Glutamatergic neuron (in vitro differentiated cells): ENCODE data around the gene SH3PXD2B. TPM values are rescaled to one million over a fixed set of nuclear protein-coding genes. Genes with fewer than 3 reads are reported as not detected.

Experiments
- DNase-seq: peaks from one replicate; pipeline ENCODE4 v3.0.0; 2022
- H3K27ac Mint-ChIP-seq: one replicate; pipeline ENCODE4 v1.8.0; 2020; ENCODE audit warnings: mild to moderate bottlenecking, mixed read lengths, inconsistent platforms; ENCODE audit not compliant: unreplicated experiment
- H3K27me3 Mint-ChIP-seq: one replicate; pipeline ENCODE4 v1.8.0; 2020; ENCODE audit warnings: mild to moderate bottlenecking, moderate library complexity, mixed read lengths, inconsistent platforms; ENCODE audit not compliant: unreplicated experiment
- H3K36me3 Mint-ChIP-seq: one replicate; pipeline ENCODE4 v1.8.0; 2020; ENCODE audit warnings: mild to moderate bottlenecking, mixed read lengths, inconsistent platforms; ENCODE audit not compliant: unreplicated experiment
- H3K4me1 Mint-ChIP-seq: one replicate; pipeline ENCODE4 v1.8.0; 2020; ENCODE audit warnings: mild to moderate bottlenecking, low read depth, mixed read lengths, inconsistent platforms; ENCODE audit not compliant: unreplicated experiment
- H3K4me3 Mint-ChIP-seq: one replicate; pipeline ENCODE4 v1.8.0; 2020; ENCODE audit warnings: mild to moderate bottlenecking, mixed read lengths, inconsistent platforms; ENCODE audit not compliant: unreplicated experiment
- H3K9me3 Mint-ChIP-seq: one replicate; pipeline ENCODE4 v1.8.0; 2020; ENCODE audit warnings: mild to moderate bottlenecking, moderate library complexity, mixed read lengths, inconsistent platforms; ENCODE audit not compliant: unreplicated experiment
- total RNA-seq: library from RNA; stranded (reverse); fragmentation: NEBNext Ultra II Directional; extraction: Animal tissue kit (Norgen Biotek cat#: 25700); gene quantifications from one replicate; pipeline ENCODE4 v1.2.1, GENCODE V29; 2021; ENCODE audit not compliant: unreplicated experiment
- TF ChIP-seq, protein P1 (sequence below): fragments of 200-600 bp; sonication (generic); IDR thresholded peaks from one replicate; pipeline ENCODE4 v1.5.0; 2021; ENCODE audit not compliant: partially characterized antibody, unreplicated experiment

The SH3PXD2B gene
- total RNA-seq, 1 donor from 2014 or later = 96.8 TPM

DNA sequence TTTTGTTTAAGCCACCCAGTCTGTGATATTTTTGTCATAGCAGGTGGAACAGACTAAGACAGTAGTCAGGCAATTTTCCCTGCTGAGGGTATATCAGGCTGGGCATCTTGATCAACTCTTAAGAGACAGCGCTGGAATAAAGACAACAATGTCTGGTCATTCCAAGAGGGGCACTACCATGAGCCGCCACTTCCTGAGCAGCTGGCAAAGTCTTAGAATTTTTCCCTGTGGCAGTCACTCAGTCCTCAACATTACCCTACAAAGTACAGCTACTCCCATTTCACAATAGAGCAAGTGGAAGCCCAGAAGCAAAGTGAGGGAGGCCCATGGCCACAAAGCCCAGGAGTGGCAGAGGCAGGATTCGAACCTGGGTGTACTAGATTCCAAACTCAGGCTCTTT is 74.8 kb downstream of the SH3PXD2B start:
- H3K9me3 Mint-ChIP-seq = peaks cover 5% of the 10 kb centered on the region
- no peak overlapping the region for H3K4me3 Mint-ChIP-seq
- peaks cover 4% of the 10 kb centered on the region for H3K27me3 Mint-ChIP-seq
- no peak overlapping the region for H3K27ac Mint-ChIP-seq
- TF ChIP-seq, protein P1, sequence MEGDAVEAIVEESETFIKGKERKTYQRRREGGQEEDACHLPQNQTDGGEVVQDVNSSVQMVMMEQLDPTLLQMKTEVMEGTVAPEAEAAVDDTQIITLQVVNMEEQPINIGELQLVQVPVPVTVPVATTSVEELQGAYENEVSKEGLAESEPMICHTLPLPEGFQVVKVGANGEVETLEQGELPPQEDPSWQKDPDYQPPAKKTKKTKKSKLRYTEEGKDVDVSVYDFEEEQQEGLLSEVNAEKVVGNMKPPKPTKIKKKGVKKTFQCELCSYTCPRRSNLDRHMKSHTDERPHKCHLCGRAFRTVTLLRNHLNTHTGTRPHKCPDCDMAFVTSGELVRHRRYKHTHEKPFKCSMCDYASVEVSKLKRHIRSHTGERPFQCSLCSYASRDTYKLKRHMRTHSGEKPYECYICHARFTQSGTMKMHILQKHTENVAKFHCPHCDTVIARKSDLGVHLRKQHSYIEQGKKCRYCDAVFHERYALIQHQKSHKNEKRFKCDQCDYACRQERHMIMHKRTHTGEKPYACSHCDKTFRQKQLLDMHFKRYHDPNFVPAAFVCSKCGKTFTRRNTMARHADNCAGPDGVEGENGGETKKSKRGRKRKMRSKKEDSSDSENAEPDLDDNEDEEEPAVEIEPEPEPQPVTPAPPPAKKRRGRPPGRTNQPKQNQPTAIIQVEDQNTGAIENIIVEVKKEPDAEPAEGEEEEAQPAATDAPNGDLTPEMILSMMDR = no peak
- no peak for DNase-seq
- H3K4me1 Mint-ChIP-seq = no peaks in the 10 kb centered on the region
- H3K36me3 Mint-ChIP-seq = no peaks in the 10 kb centered on the region

DNA sequence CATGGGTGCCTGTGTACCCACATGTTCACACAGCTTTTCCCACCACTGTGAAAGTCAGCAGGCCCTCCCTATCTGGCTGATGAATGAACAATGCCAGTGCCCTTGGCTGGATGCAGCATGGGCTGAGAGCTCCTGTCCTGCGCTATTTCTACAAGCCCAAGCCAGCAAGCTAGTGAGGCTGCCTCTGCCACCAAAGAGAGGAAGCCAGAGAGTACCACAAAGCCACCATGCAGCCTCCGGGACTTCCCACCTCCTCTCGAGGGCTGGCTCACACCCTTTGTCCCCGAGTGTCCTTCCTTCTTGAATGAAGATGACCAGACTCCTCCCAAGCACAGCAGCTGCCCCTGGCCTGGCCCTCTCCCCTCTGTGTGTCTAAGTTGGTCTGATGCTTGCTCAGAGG is 76.5 kb downstream of the SH3PXD2B start:
- Mint-ChIP-seq H3K4me3 (no peak overlapping the region), H3K9me3 (peaks cover 2% of the 10 kb centered on the region), H3K36me3 (peaks cover 9% of the 10 kb centered on the region), H3K4me1 (no peaks in the 10 kb centered on the region), H3K27ac (no peak overlapping the region), H3K27me3 (peaks cover 4% of the 10 kb centered on the region)
- TF ChIP-seq, protein P1 = no peak
- no peak for DNase-seq

DNA sequence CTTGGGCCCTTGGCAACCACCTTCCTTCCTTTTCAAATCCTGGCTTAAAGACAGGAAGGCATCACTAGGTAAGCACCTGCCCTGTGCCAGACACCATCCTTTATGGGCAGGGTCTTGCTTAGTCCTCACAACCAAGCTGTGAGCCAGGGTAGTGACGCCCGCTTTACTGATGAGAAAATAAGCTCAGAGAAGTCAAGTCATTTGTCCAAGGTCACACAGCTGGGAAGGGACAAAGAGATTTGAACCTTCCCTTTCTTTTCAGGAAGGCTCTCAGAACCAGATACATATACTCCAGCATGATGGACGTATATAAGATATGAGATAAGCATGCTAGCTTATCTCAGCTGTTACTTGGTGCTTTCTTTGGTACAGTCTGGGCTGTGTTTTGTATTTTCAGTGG is 76.9 kb downstream of the SH3PXD2B start:
- H3K36me3 Mint-ChIP-seq = peaks cover 13% of the 10 kb centered on the region
- H3K27me3 Mint-ChIP-seq = peaks cover 4% of the 10 kb centered on the region
- H3K4me3 Mint-ChIP-seq = no peak overlapping the region
- H3K27ac Mint-ChIP-seq = no peak overlapping the region
- H3K4me1 Mint-ChIP-seq = no peaks in the 10 kb centered on the region
- no peak for DNase-seq
- TF ChIP-seq, protein P1 = no peak
- peaks cover 2% of the 10 kb centered on the region for H3K9me3 Mint-ChIP-seq

DNA sequence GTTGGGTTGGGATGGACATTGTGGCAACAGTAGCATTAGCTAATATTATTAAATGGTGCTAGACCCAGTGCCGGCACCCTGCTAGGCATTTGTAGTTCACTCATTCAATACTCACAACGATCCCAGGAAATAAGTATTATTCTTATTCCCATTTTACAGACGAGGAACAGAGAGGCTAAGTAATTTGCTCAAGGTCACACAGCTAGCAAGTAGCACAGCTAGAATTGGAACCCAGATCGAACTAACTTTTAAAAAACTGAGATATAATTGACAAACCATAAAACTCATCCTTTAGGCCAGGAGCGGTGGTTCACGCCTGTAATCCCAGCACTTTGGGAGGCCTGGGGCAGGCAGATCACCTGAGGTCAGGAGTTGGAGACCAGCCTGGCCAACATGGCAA is 79.5 kb downstream of the SH3PXD2B start:
- no peaks in the 10 kb centered on the region for H3K4me1 Mint-ChIP-seq
- H3K36me3 Mint-ChIP-seq = peaks cover 29% of the 10 kb centered on the region
- DNase-seq = no peak
- H3K27ac Mint-ChIP-seq = no peak overlapping the region
- peaks cover 1% of the 10 kb centered on the region for H3K27me3 Mint-ChIP-seq
- TF ChIP-seq, protein P1 = no peak
- H3K9me3 Mint-ChIP-seq = peaks cover 7% of the 10 kb centered on the region
- H3K4me3 Mint-ChIP-seq = no peak overlapping the region

DNA sequence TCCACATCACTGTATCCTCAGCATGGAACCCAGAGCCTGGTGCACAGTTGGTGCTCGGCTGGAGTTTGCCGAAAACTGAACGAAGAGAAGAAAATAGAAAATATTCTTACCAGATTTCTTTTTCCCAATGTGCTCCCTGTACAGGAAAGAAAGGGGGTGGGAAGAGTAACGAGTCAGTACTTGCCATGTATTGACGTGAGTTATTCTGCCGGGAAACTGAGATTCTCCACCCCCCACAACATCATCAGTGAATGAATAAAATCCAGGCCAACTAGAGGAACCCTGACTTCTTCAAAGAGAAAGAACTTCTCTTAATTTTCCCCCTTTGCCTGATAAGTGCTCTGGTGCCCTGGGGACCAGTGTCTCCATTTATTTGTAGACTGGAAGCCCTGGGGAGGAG is 80.6 kb downstream of the SH3PXD2B start:
- TF ChIP-seq, protein P1 = no peak
- no peak overlapping the region for H3K4me3 Mint-ChIP-seq
- DNase-seq = no peak
- H3K4me1 Mint-ChIP-seq = no peaks in the 10 kb centered on the region
- H3K27ac Mint-ChIP-seq = no peak overlapping the region
- H3K9me3 Mint-ChIP-seq = peaks cover 7% of the 10 kb centered on the region
- peaks cover 29% of the 10 kb centered on the region for H3K36me3 Mint-ChIP-seq
- peaks cover 1% of the 10 kb centered on the region for H3K27me3 Mint-ChIP-seq
